Glutamatergic neuron (in vitro differentiated cells): Measurements from ENCODE around the gene FBXO4. TPM values are rescaled to one million over a fixed set of nuclear protein-coding genes. Genes with fewer than 3 reads are reported as not detected.

Experiments
- DNase-seq: peaks from one replicate; pipeline ENCODE4 v3.0.0; 2022
- H3K27ac Mint-ChIP-seq: one replicate; pipeline ENCODE4 v1.8.0; 2020; ENCODE audit warnings: mild to moderate bottlenecking, mixed read lengths, inconsistent platforms; ENCODE audit not compliant: unreplicated experiment
- H3K27me3 Mint-ChIP-seq: one replicate; pipeline ENCODE4 v1.8.0; 2020; ENCODE audit warnings: mild to moderate bottlenecking, moderate library complexity, mixed read lengths, inconsistent platforms; ENCODE audit not compliant: unreplicated experiment
- H3K36me3 Mint-ChIP-seq: one replicate; pipeline ENCODE4 v1.8.0; 2020; ENCODE audit warnings: mild to moderate bottlenecking, mixed read lengths, inconsistent platforms; ENCODE audit not compliant: unreplicated experiment
- H3K4me1 Mint-ChIP-seq: one replicate; pipeline ENCODE4 v1.8.0; 2020; ENCODE audit warnings: mild to moderate bottlenecking, low read depth, mixed read lengths, inconsistent platforms; ENCODE audit not compliant: unreplicated experiment
- H3K4me3 Mint-ChIP-seq: one replicate; pipeline ENCODE4 v1.8.0; 2020; ENCODE audit warnings: mild to moderate bottlenecking, mixed read lengths, inconsistent platforms; ENCODE audit not compliant: unreplicated experiment
- H3K9me3 Mint-ChIP-seq: one replicate; pipeline ENCODE4 v1.8.0; 2020; ENCODE audit warnings: mild to moderate bottlenecking, moderate library complexity, mixed read lengths, inconsistent platforms; ENCODE audit not compliant: unreplicated experiment
- CTCF ChIP-seq: fragments of 200-600 bp; sonication (generic); IDR thresholded peaks from one replicate; pipeline ENCODE4 v1.5.0; 2021; ENCODE audit not compliant: partially characterized antibody, unreplicated experiment
- total RNA-seq: library from RNA; stranded (reverse); fragmentation: NEBNext Ultra II Directional; extraction: Animal tissue kit (Norgen Biotek cat#: 25700); gene quantifications from one replicate; pipeline ENCODE4 v1.2.1, GENCODE V29; 2021; ENCODE audit not compliant: unreplicated experiment

Gene FBXO4
- total RNA-seq, 1 donor from 2014 or later: 1.0 TPM

- H3K36me3 Mint-ChIP-seq: no peaks in the 10 kb centered on the region
- DNase-seq: no peak
- peaks cover 3% of the 10 kb centered on the region for H3K27me3 Mint-ChIP-seq
- no peaks in the 10 kb centered on the region for H3K4me1 Mint-ChIP-seq
- no peak overlapping the region for H3K4me3 Mint-ChIP-seq
- no peak overlapping the region for H3K27ac Mint-ChIP-seq
- H3K9me3 Mint-ChIP-seq: no peaks in the 10 kb centered on the region
- TF ChIP-seq CTCF: no peak
These were observed 26.1 kb downstream of the FBXO4 start for GRCh38 chr5:41951224-41951623.

- Mint-ChIP-seq H3K36me3 (no peaks in the 10 kb centered on the region), H3K4me1 (no peaks in the 10 kb centered on the region), H3K27ac (no peak overlapping the region), H3K4me3 (no peak overlapping the region), H3K9me3 (no peaks in the 10 kb centered on the region), H3K27me3 (peaks cover 3% of the 10 kb centered on the region)
- no peak for DNase-seq
- TF ChIP-seq CTCF: no peak
These were observed 29.2 kb downstream of the FBXO4 start for GRCh38 chr5:41954286-41954685.

GRCh38 chr5:41955432-41956024 is 30.4 kb downstream of the FBXO4 start:
- Mint-ChIP-seq H3K9me3 (no peaks in the 10 kb centered on the region), H3K36me3 (no peaks in the 10 kb centered on the region), H3K4me1 (no peaks in the 10 kb centered on the region), H3K4me3 (no peak overlapping the region), H3K27me3 (peaks cover 3% of the 10 kb centered on the region), H3K27ac (no peak overlapping the region)
- TF ChIP-seq CTCF: no peak
- DNase-seq: no peak

GRCh38 chr5:41956943-41957342 is 31.9 kb downstream of the FBXO4 start:
- no peak overlapping the region for H3K4me3 Mint-ChIP-seq
- no peaks in the 10 kb centered on the region for H3K9me3 Mint-ChIP-seq
- H3K4me1 Mint-ChIP-seq: no peaks in the 10 kb centered on the region
- TF ChIP-seq CTCF: no peak
- no peaks in the 10 kb centered on the region for H3K36me3 Mint-ChIP-seq
- no peak overlapping the region for H3K27ac Mint-ChIP-seq
- DNase-seq: no peak
- no peaks in the 10 kb centered on the region for H3K27me3 Mint-ChIP-seq

GRCh38 chr5:41960481-41960880 is 35.4 kb downstream of the FBXO4 start:
- no peak for TF ChIP-seq CTCF
- Mint-ChIP-seq H3K27me3 (no peaks in the 10 kb centered on the region), H3K36me3 (peaks cover 4% of the 10 kb centered on the region), H3K4me3 (no peak overlapping the region), H3K9me3 (peaks cover 2% of the 10 kb centered on the region), H3K27ac (no peak overlapping the region), H3K4me1 (no peaks in the 10 kb centered on the region)
- DNase-seq: no peak
